Loucy (cell line): Measurements from ENCODE around the gene OR52M1.

ENCODE experiments used
- H2AFZ ChIP-seq: fragments of 200-600 bp; sonication (generic); 2 replicates; pipeline ENCODE4 v1.6.0; 2016; ENCODE audit warnings: antibody characterized with exemption, mild to moderate bottlenecking, low read length, moderate library complexity
- H3F3A ChIP-seq: fragments of 200-600 bp; 2 replicates; pipeline ENCODE4 v1.6.0; 2016; ENCODE audit warnings: antibody characterized with exemption, low read depth, mild to moderate bottlenecking
- H3K27me3 ChIP-seq: fragments of 200-600 bp; sonication (generic); 2 replicates; pipeline ENCODE4 v1.6.1; 2014; ENCODE audit warnings: low read length, mild to moderate bottlenecking; ENCODE audit not compliant: insufficient read depth, poor library complexity, severe bottlenecking
- H3K36me3 ChIP-seq: fragments of 200-600 bp; sonication (generic); 2 replicates; pipeline ENCODE4 v1.6.1; 2016; ENCODE audit warnings: low read length; ENCODE audit not compliant: insufficient read depth
- H3K4me1 ChIP-seq: fragments of 200-600 bp; sonication (generic); 2 replicates; pipeline ENCODE4 v1.5.1; 2014; ENCODE audit warnings: low read length, mild to moderate bottlenecking; ENCODE audit not compliant: insufficient read depth, poor library complexity, severe bottlenecking
- H3K4me2 ChIP-seq: fragments of 200-600 bp; sonication (generic); 2 replicates; pipeline ENCODE4 v1.6.0; 2014; ENCODE audit warnings: antibody characterized with exemption, low read length, low read depth, mild to moderate bottlenecking; ENCODE audit not compliant: poor library complexity, severe bottlenecking
- H3K4me3 ChIP-seq: fragments of 200-600 bp; sonication (generic); 2 replicates; pipeline ENCODE4 v1.5.1; 2014; ENCODE audit warnings: low read length, mild to moderate bottlenecking, mixed read lengths; ENCODE audit not compliant: poor library complexity, severe bottlenecking
- H3K79me2 ChIP-seq: fragments of 200-600 bp; sonication (generic); 2 replicates; pipeline ENCODE4 v1.6.1; 2014; ENCODE audit warnings: low read length; ENCODE audit not compliant: insufficient read depth
- H3K9ac ChIP-seq: fragments of 200-600 bp; sonication (generic); 2 replicates; pipeline ENCODE4 v1.6.0; 2014; ENCODE audit warnings: mild to moderate bottlenecking, low read depth, low read length, moderate library complexity; ENCODE audit not compliant: poor library complexity, severe bottlenecking
- H3K9me2 ChIP-seq: fragments of 200-600 bp; sonication (generic); replicated peaks from 2 replicates; pipeline ENCODE4 v1.6.1; 2016; ENCODE audit warnings: low read depth, low read length, mixed read lengths
- H3K9me3 ChIP-seq: fragments of 200-600 bp; sonication (generic); 2 replicates; pipeline ENCODE4 v1.6.1; 2014; ENCODE audit warnings: mild to moderate bottlenecking, antibody characterized with exemption, low read length, low read depth; ENCODE audit not compliant: insufficient read depth
- H4K20me1 ChIP-seq: fragments of 200-600 bp; sonication (generic); 2 replicates; pipeline ENCODE4 v1.6.0; 2014; ENCODE audit warnings: antibody characterized with exemption, low read length, mild to moderate bottlenecking; ENCODE audit not compliant: insufficient read depth, poor library complexity, severe bottlenecking
- EZH2phosphoT487 ChIP-seq: fragments of 200-600 bp; IDR thresholded peaks from 2 replicates; pipeline ENCODE4 v1.6.1; 2018; ENCODE audit warnings: antibody characterized with exemption, mild to moderate bottlenecking, moderate library complexity, borderline replicate concordance
- TF ChIP-seq, protein P1 (sequence below): fragments of 200-600 bp; sonication (generic); conservative IDR thresholded peaks from 2 replicates; pipeline ENCODE4 v1.5.1; 2014; ENCODE audit warnings: mild to moderate bottlenecking, antibody characterized with exemption, low read length

Gene OR52M1

GRCh38 chr11:4560467-4560866 is 15.5 kb downstream of the OR52M1 start:
- Histone ChIP-seq H3K4me3 (no peak overlapping the region), H3K9me2 (no peaks in the 10 kb centered on the region), H4K20me1 (no peaks in the 10 kb centered on the region), H3K36me3 (no peaks in the 10 kb centered on the region), H3K4me2 (no peak overlapping the region), H3F3A (no peaks in the 10 kb centered on the region), H3K27me3 (no peaks in the 10 kb centered on the region), H3K9ac (no peak overlapping the region), H3K9me3 (no peaks in the 10 kb centered on the region), H3K4me1 (no peaks in the 10 kb centered on the region), H3K79me2 (no peaks in the 10 kb centered on the region), H2AFZ (no peak overlapping the region)
- no peak for TF ChIP-seq EZH2phosphoT487
- TF ChIP-seq, protein P1, sequence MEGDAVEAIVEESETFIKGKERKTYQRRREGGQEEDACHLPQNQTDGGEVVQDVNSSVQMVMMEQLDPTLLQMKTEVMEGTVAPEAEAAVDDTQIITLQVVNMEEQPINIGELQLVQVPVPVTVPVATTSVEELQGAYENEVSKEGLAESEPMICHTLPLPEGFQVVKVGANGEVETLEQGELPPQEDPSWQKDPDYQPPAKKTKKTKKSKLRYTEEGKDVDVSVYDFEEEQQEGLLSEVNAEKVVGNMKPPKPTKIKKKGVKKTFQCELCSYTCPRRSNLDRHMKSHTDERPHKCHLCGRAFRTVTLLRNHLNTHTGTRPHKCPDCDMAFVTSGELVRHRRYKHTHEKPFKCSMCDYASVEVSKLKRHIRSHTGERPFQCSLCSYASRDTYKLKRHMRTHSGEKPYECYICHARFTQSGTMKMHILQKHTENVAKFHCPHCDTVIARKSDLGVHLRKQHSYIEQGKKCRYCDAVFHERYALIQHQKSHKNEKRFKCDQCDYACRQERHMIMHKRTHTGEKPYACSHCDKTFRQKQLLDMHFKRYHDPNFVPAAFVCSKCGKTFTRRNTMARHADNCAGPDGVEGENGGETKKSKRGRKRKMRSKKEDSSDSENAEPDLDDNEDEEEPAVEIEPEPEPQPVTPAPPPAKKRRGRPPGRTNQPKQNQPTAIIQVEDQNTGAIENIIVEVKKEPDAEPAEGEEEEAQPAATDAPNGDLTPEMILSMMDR, result no peak

DNA sequence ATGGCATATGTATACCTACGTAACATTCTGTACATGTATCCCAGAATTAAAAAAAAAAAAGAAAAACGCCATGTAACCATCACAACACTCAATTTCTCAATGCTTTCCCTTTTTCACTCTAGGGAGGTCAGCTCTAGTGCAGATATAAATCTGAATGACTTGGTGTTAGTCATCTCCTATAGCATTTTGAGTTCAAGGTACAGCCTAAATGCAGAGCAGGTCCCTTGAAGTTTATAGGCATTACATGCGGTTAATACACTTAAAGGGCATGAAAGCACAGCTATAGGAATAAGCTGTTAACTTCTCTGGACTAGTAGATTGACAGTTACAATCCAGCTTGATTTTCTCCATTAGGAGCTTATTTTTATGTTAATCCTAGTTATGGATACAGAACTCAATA is 20.4 kb downstream of the OR52M1 start:
- H3K9me3 ChIP-seq, result no peaks in the 10 kb centered on the region
- H4K20me1 ChIP-seq, result no peaks in the 10 kb centered on the region
- H3K4me2 ChIP-seq, result no peak overlapping the region
- H3K9ac ChIP-seq, result no peak overlapping the region
- H3K79me2 ChIP-seq, result no peaks in the 10 kb centered on the region
- no peaks in the 10 kb centered on the region for H3K4me1 ChIP-seq
- H3F3A ChIP-seq, result no peaks in the 10 kb centered on the region
- no peak overlapping the region for H2AFZ ChIP-seq
- H3K27me3 ChIP-seq, result no peaks in the 10 kb centered on the region
- no peaks in the 10 kb centered on the region for H3K9me2 ChIP-seq
- H3K36me3 ChIP-seq, result no peaks in the 10 kb centered on the region
- TF ChIP-seq, protein P1, result no peak
- TF ChIP-seq EZH2phosphoT487, result no peak
- no peak overlapping the region for H3K4me3 ChIP-seq

GRCh38 chr11:4569075-4569474 is 24.1 kb downstream of the OR52M1 start:
- no peak overlapping the region for H3K4me3 ChIP-seq
- H3K9me2 ChIP-seq, result no peaks in the 10 kb centered on the region
- no peaks in the 10 kb centered on the region for H3K4me1 ChIP-seq
- no peaks in the 10 kb centered on the region for H3F3A ChIP-seq
- H3K79me2 ChIP-seq, result no peaks in the 10 kb centered on the region
- no peaks in the 10 kb centered on the region for H4K20me1 ChIP-seq
- no peaks in the 10 kb centered on the region for H3K27me3 ChIP-seq
- H3K9ac ChIP-seq, result no peak overlapping the region
- no peaks in the 10 kb centered on the region for H3K36me3 ChIP-seq
- H3K9me3 ChIP-seq, result no peaks in the 10 kb centered on the region
- H2AFZ ChIP-seq, result no peak overlapping the region
- H3K4me2 ChIP-seq, result no peak overlapping the region
- TF ChIP-seq, protein P1, result no peak
- no peak for TF ChIP-seq EZH2phosphoT487
